ENCODE results near the gene CFAP69.
A peak's percentile ranks its signal among the peaks of the same experiment; 100 is the strongest.

CFAP69 gene

GRCh38 chr7:90239625-90240228 lies 5.2 kb upstream of the CFAP69 start:
- H3K27ac ChIP-seq, result peak overlapping the region; percentile 89
- TF ChIP-seq CTCF (IDR thresholded peaks at IDR 0.05) (no peak), ZFX (IDR thresholded peaks at IDR 0.05; ENCODE audit: borderline replicate concordance) (no peak)

GRCh38 chr7:90242369-90243168 lies 2.4 kb upstream of the CFAP69 start:
- H3K27ac ChIP-seq, result peak overlapping the region; percentile 89
- TF ChIP-seq ZFX (IDR thresholded peaks at IDR 0.05; ENCODE audit: borderline replicate concordance), result no peak
- no peak for TF ChIP-seq CTCF (IDR thresholded peaks at IDR 0.05)

- peak overlapping the region; percentile 89 for H3K27ac ChIP-seq
- TF ChIP-seq ZFX (IDR thresholded peaks at IDR 0.05; ENCODE audit: borderline replicate concordance), result no peak
- no peak for TF ChIP-seq CTCF (IDR thresholded peaks at IDR 0.05)
Measured at GRCh38 chr7:90243556-90243955, 1.4 kb upstream of the CFAP69 start.

GRCh38 chr7:90244565-90244908 lies 437 bp upstream of the CFAP69 start:
- TF ChIP-seq CTCF (IDR thresholded peaks at IDR 0.05) (no peak), ZFX (IDR thresholded peaks at IDR 0.05; ENCODE audit: borderline replicate concordance) (no peak)
- peak overlapping the region; percentile 89 for H3K27ac ChIP-seq

GRCh38 chr7:90246171-90246570 lies 1.2 kb downstream of the CFAP69 start:
- no peak for TF ChIP-seq CTCF (IDR thresholded peaks at IDR 0.05)
- no peak for TF ChIP-seq ZFX (IDR thresholded peaks at IDR 0.05; ENCODE audit: borderline replicate concordance)

GRCh38 chr7:90248706-90249105 lies 3.7 kb downstream of the CFAP69 start:
- TF ChIP-seq ZFX (IDR thresholded peaks at IDR 0.05; ENCODE audit: borderline replicate concordance), result no peak
- no peak overlapping the region for H3K27ac ChIP-seq

More at GRCh38 chr7:90246171-90246570, 1.2 kb downstream of the CFAP69 start:
- H3K27ac ChIP-seq, result no peak overlapping the region

- peak overlapping the region; percentile 12; the same call in 1 of the 2 replicates for H3K27ac ChIP-seq
- TF ChIP-seq ZFX (IDR thresholded peaks at IDR 0.05; ENCODE audit: borderline replicate concordance), result no peak
- TF ChIP-seq CTCF (IDR thresholded peaks at IDR 0.05), result no peak
Measured at GRCh38 chr7:90250601-90251303, 5.8 kb downstream of the CFAP69 start.
